ENCODE measurements around the gene ECT2. TPM values are rescaled to one million over a fixed set of nuclear protein-coding genes. Genes with fewer than 3 reads are reported as not detected.
"Not testable (repeated sequence)": the region's sequence is repeated elsewhere in the genome, so short reads cannot be mapped to it uniquely, and the experiment has no call there.

Gene ECT2
- total and polyA plus RNA-seq, 8 donors: 1.2 to 28.1 (median 9.2) TPM

DNA sequence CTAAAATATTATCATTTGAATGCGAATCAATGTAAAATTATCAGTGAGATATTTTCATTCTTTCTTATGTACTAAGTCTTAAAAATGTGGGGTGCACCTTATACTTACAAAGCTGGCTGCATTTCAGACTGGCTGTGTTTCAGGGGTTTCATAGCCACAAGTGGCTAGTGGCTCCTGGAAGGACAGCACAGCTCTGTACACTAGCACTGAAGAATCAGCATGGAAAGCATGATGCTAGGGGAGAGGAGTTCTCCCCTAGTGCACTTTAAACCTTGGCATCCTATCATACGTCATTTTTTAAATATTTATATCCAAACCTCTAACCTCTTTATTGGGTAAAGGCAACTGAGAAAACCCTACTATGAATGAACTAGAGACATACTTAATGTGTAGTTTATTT is 66.4 kb downstream of the ECT2 start:
- intact Hi-C loops (cut with DNase I; ENCODE audit: low total_unique reads): no loop called here
- no peak for TF ChIP-seq CTCF (IDR thresholded peaks at IDR 0.05)

GRCh38 chr3:172820492-172820891 is 70.0 kb downstream of the ECT2 start:
- no peak overlapping the region for H3K27ac ChIP-seq
- intact Hi-C loops (cut with DNase I; ENCODE audit: low total_unique reads): no loop called here
- H3K27me3 ChIP-seq: no peaks in the 10 kb centered on the region
- H3K4me3 ChIP-seq: no peak overlapping the region
- no peak for DNase-seq
- 42 to 72% (median 45%) methylated on average over 2 of the region's 2 CpGs for WGBS, 5 donors
- peaks cover 0 to 25% (median 0%) of the 10 kb centered on the region in 4 donors for H3K36me3 ChIP-seq
- H3K9me3 ChIP-seq: no peaks in the 10 kb centered on the region
- no peak for TF ChIP-seq POLR2AphosphoS5 (IDR thresholded peaks at IDR 0.05)
- no peak for TF ChIP-seq CTCF (IDR thresholded peaks at IDR 0.05)
- H3K4me1 ChIP-seq: no peaks in the 10 kb centered on the region

More for the DNA sequence above, 66.4 kb downstream of the ECT2 start:
- Histone ChIP-seq H3K36me3 (peaks cover 0 to 21% (median 0%) of the 10 kb centered on the region in 4 donors), H3K4me3 (no peak overlapping the region), H3K27ac (no peak overlapping the region), H3K4me1 (no peaks in the 10 kb centered on the region), H3K9me3 (no peaks in the 10 kb centered on the region), H3K27me3 (no peaks in the 10 kb centered on the region)
- DNase-seq: no peak
- WGBS, 5 donors: 75 to 85% (median 80%) methylated on average over 2 of the region's 2 CpGs

GRCh38 chr3:172824229-172824628 is 73.7 kb downstream of the ECT2 start:
- 83 to 97% (median 86%) methylated on average over 2 of the region's 2 CpGs for WGBS, 5 donors
- H3K27ac ChIP-seq: no peak overlapping the region
- intact Hi-C loops (cut with DNase I; ENCODE audit: low total_unique reads): no loop called here

DNA sequence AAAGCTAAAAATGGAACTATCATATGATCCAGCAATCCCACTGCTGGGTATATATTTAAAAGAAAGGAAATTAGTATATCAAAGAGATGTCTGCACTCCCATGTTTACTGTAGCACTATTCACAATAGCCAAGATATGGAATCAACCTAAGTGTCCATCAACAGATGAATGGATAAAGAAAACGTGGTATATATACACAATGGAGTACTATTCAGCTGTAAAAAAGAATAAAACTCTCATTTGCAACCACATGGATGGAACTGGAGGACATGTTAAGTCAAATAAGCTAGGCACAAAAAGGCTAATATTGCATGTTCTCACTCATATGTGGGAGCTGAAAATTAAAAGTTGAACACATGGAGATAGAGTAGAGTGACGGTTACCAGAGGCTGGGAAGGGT is 76.7 kb downstream of the ECT2 start:
- H3K27ac ChIP-seq; H3K36me3 ChIP-seq; H3K27me3 ChIP-seq; DNase-seq; H3K4me1 ChIP-seq; intact Hi-C loops (cut with DNase I; ENCODE audit: low total_unique reads); H3K9me3 ChIP-seq; H3K4me3 ChIP-seq: not testable (repeated sequence)
- WGBS, 5 donors: 85 to 93% (median 92%) methylated on average over 2 of the region's 2 CpGs

More at GRCh38 chr3:172824229-172824628, 73.7 kb downstream of the ECT2 start:
- TF ChIP-seq POLR2A (IDR thresholded peaks at IDR 0.05): no peak
- no peak for TF ChIP-seq EP300 (IDR thresholded peaks at IDR 0.05)
- no peak for TF ChIP-seq CTCF (IDR thresholded peaks at IDR 0.05)
- no peak for TF ChIP-seq POLR2AphosphoS5 (IDR thresholded peaks at IDR 0.05)
- Histone ChIP-seq H3K4me3 (no peak overlapping the region), H3K9me3 (peaks cover 0 to 10% (median 0%) of the 10 kb centered on the region in 4 donors), H3K36me3 (peaks cover 0 to 10% (median 0%) of the 10 kb centered on the region in 4 donors), H3K4me1 (no peaks in the 10 kb centered on the region), H3K27me3 (no peaks in the 10 kb centered on the region)
- no peak for DNase-seq

GRCh38 chr3:172832983-172833382 is 82.5 kb downstream of the ECT2 start:
- Histone ChIP-seq H3K27me3 (no peaks in the 10 kb centered on the region), H3K27ac (no peak overlapping the region), H3K4me1 (no peaks in the 10 kb centered on the region), H3K36me3 (no peaks in the 10 kb centered on the region), H3K9me3 (no peaks in the 10 kb centered on the region), H3K4me3 (no peak overlapping the region)
- no peak for TF ChIP-seq POLR2AphosphoS5 (IDR thresholded peaks at IDR 0.05)
- no peak for TF ChIP-seq POLR2A (IDR thresholded peaks at IDR 0.05)
- no peak for TF ChIP-seq CTCF (IDR thresholded peaks at IDR 0.05)
- TF ChIP-seq EP300 (IDR thresholded peaks at IDR 0.05): no peak
- intact Hi-C loops (cut with DNase I; ENCODE audit: low total_unique reads): loop anchor here (10.0 kb wide), 1 partner anchor 212 kb away; no protein-coding TSS in a partner anchor
- 93 to 96% (median 95%) methylated on average over 2 of the region's 2 CpGs for WGBS, 5 donors
- DNase-seq: no peak
